Measurements from ENCODE around the gene MOB1A. TPM values are rescaled to one million over a fixed set of nuclear protein-coding genes. Genes with fewer than 3 reads are reported as not detected.

MOB1A gene
- total RNA-seq, 1 experiment from 2014 or later, result 95.1 TPM

- H3K79me2 ChIP-seq (ENCODE audit: insufficient read depth, low read length), result peaks cover 16% of the 10 kb centered on the region; the same call in 1 of the 2 replicates
- peaks cover 4% of the 10 kb centered on the region in 2 experiments; a peak in 3 of 5 replicates for H3K9me3 Mint-ChIP-seq
- H3K14ac ChIP-seq (ENCODE audit: insufficient read depth, low read length), result no peak overlapping the region
- H2BK5ac ChIP-seq (ENCODE audit: insufficient read length, low read length), result no peak overlapping the region
- no peak overlapping the region for H3T11ph ChIP-seq (ENCODE audit: low read length)
- no peak overlapping the region for H3K4ac ChIP-seq (ENCODE audit: low read depth, low read length)
- H3K4me3 Mint-ChIP-seq, result peak overlapping the region; percentile 90 to 93
- peak overlapping the region; percentile 72 for H3K4me2 ChIP-seq (ENCODE audit: insufficient read depth, insufficient read length, low read length)
- H4K91ac ChIP-seq (ENCODE audit: insufficient read length, low read depth, low read length), result no peak overlapping the region
- no peak overlapping the region for H2BK120ac ChIP-seq (ENCODE audit: low read depth, low read length, poor library complexity, severe bottlenecking)
- peak overlapping the region; percentile 82 to 98 (median 93); a peak in 5 of 7 replicates for H3K27ac Mint-ChIP-seq
- H2AK5ac ChIP-seq (ENCODE audit: insufficient read length, low read length), result no peak overlapping the region
- H3K18ac ChIP-seq (ENCODE audit: insufficient read length, low read depth, low read length), result no peak overlapping the region
- TF ChIP-seq CTCF (conservative IDR thresholded peaks at IDR 0.05), result no peak
- peaks cover 20 to 38% (median 24%) of the 10 kb centered on the region in 3 experiments for H3K36me3 Mint-ChIP-seq (ENCODE audit: insufficient read depth in 1 of 3, low read depth in 3 of 3)
- H3K27ac ChIP-seq (ENCODE audit: insufficient read length, low read depth, low read length), result no peak overlapping the region
- DNase-seq, result no peak
- H4K5ac ChIP-seq (ENCODE audit: insufficient read length, low read depth, low read length), result no peak overlapping the region
- H3K9ac ChIP-seq (ENCODE audit: extremely low read depth, insufficient read length, low read length), result peak overlapping the region; percentile 88
- no peaks in the 10 kb centered on the region for H3K27me3 Mint-ChIP-seq (ENCODE audit: low read depth)
- peaks cover 7% of the 10 kb centered on the region for H3K79me1 ChIP-seq (ENCODE audit: insufficient read depth, low read depth, low read length, poor library complexity, severe bottlenecking)
- H2BK20ac ChIP-seq (ENCODE audit: low read depth, low read length, poor library complexity, severe bottlenecking), result no peak overlapping the region
- no peak overlapping the region for H2BK15ac ChIP-seq (ENCODE audit: low read depth, low read length)
- H3K4me1 Mint-ChIP-seq, result peaks cover 13 to 15% of the 10 kb centered on the region in 2 experiments
- no peak overlapping the region for H2AFZ ChIP-seq (ENCODE audit: low read length)
- no peaks in the 10 kb centered on the region for H3K4me1 ChIP-seq (ENCODE audit: insufficient read depth, low read length)
- H4K8ac ChIP-seq (replicated peaks; ENCODE audit: insufficient read length, low read depth, low read length), result no peak overlapping the region
- no peak overlapping the region for H3K23ac ChIP-seq (ENCODE audit: insufficient read length, low read depth, low read length)
- H3K56ac ChIP-seq (ENCODE audit: insufficient read length, low read depth, low read length), result no peak overlapping the region
- H3K27me3 ChIP-seq (ENCODE audit: insufficient read depth, low read length), result no peaks in the 10 kb centered on the region
- H2BK12ac ChIP-seq (ENCODE audit: insufficient read length, low read depth, low read length), result no peak overlapping the region
- no peaks in the 10 kb centered on the region for H3K23me2 ChIP-seq (ENCODE audit: insufficient read length, low read depth, low read length, poor library complexity, severe bottlenecking)
- H4K20me1 ChIP-seq (ENCODE audit: control insufficient read depth, insufficient read depth, insufficient read length), result no peaks in the 10 kb centered on the region
- H3K9me3 ChIP-seq (ENCODE audit: control insufficient read depth, low read depth, low read length), result no peaks in the 10 kb centered on the region
Measured at GRCh38 chr2:74177696-74178095, 983 bp downstream of the MOB1A start.

Measured in H9 (cell line).